Activated CD8-positive, alpha-beta T cell treated with anti-CD3 and anti-CD28 coated beads, Interleukin-2, amount 10 ng/mL, durations not matched to agents 7 days and 5 days (primary cell): ENCODE data around the gene GNL2. TPM values are rescaled to one million over a fixed set of nuclear protein-coding genes. Genes with fewer than 3 reads are reported as not detected.

Experiments used
- ATAC-seq: fragments of 150-1000 bp; cut with Tn5 transposase; one replicate; pipeline ENCODE4 v1.10.0; 2021; ENCODE audit warnings: moderate library complexity
- CTCF ChIA-PET: fragments of 350-600 bp; sonication (Branson Sonifier 250); formaldehyde crosslinking; loops from one replicate; lab custom pipeline; 2021; ENCODE audit warnings: antibody characterized with exemption; lab: Charles Lee
- POLR2A ChIA-PET: fragments of 350-600 bp; sonication (Branson Sonifier 250); formaldehyde crosslinking; loops from one replicate; lab custom pipeline; 2021; ENCODE audit warnings: antibody characterized with exemption; lab: Charles Lee
- DNase-seq: peaks from one replicate; pipeline ENCODE4 v3.0.0-alpha.2; 2020
- H3K27ac Mint-ChIP-seq: one replicate; pipeline ENCODE4 v1.8.0; 2021; ENCODE audit warnings: mild to moderate bottlenecking, mixed read lengths
- H3K27me3 Mint-ChIP-seq: one replicate; pipeline ENCODE4 v1.8.0; 2021; ENCODE audit warnings: low read depth, mixed read lengths
- H3K36me3 Mint-ChIP-seq: one replicate; pipeline ENCODE4 v1.8.0; 2021; ENCODE audit warnings: low read depth, mixed read lengths
- H3K4me1 Mint-ChIP-seq: one replicate; pipeline ENCODE4 v1.8.0; 2021; ENCODE audit warnings: low read depth, mixed read lengths
- H3K4me3 Mint-ChIP-seq: one replicate; pipeline ENCODE4 v1.8.0; 2021; ENCODE audit warnings: mild to moderate bottlenecking, mixed read lengths
- H3K9me3 Mint-ChIP-seq: one replicate; pipeline ENCODE4 v1.8.0; 2022; ENCODE audit warnings: mixed read lengths; ENCODE audit not compliant: insufficient read depth
- total RNA-seq, 2 experiments: library from RNA; stranded (reverse); gene quantifications; one replicate each; pipeline ENCODE4 v1.2.3, GENCODE V29; 2021

The GNL2 gene
- total RNA-seq, 2 experiments from 2014 or later, result 50.8 to 54.4 TPM

DNA sequence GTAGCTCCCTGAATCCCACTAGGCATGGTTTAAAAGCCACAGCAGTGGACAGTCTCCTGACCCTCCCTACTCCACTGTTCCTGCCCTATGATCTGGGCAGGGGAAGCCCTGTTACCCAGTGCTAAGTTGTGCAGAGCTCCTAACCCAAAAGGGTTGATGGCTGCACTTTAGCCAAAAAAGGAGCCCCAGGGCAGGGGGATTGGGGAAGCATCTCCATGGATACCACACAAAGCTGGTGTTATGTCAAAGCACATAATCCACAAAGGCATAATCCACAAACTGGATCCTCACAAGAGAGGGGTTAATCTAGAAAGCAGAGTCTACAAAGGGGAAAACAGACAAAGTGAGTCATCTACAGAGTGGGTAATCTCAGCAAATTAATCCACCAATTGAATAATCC is 33.3 kb upstream of the GNL2 start:
- Mint-ChIP-seq H3K27me3 (peaks cover 73% of the 10 kb centered on the region), H3K4me3 (no peak overlapping the region), H3K9me3 (no peaks in the 10 kb centered on the region), H3K27ac (no peak overlapping the region), H3K36me3 (no peaks in the 10 kb centered on the region), H3K4me1 (no peaks in the 10 kb centered on the region)
- ChIA-PET POLR2A (no interaction called here), CTCF (interaction anchor here (1.5 kb wide), 1 partner anchor 53 kb away, joined by 4 read pairs; no protein-coding TSS in a partner anchor)
- no peak for ATAC-seq
- DNase-seq, result no peak

DNA sequence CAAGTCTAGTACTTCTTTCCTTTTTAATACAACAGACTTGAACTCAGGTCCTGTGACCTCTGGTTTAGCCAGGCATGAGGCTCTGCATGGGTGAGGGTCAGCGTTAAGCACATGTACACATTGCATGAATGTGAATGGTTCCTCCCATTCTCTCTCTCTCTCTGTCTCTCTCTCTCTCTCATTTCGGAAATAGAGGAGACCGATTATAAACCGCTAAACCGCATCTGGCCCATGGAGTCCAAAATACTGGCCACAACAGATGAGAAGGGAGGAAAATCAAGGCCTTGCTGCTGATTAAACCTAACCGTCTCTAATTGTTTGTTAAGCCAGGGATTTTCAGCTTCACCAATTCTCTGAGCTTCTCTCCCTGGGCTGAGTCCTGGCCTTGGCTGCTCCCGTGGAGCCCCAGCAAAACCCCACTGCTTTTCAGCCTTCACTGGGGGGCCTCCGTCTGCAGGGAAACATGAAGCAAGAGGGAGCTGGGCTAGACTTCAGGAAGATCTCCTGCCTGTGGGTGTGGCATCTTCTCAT is 32.4 kb upstream of the GNL2 start:
- DNase-seq (no peak), ATAC-seq (no peak)
- CTCF ChIA-PET, result no interaction called here
- Mint-ChIP-seq H3K36me3 (no peaks in the 10 kb centered on the region), H3K4me3 (no peak overlapping the region), H3K4me1 (no peaks in the 10 kb centered on the region), H3K27ac (no peak overlapping the region), H3K9me3 (no peaks in the 10 kb centered on the region), H3K27me3 (peaks cover 66% of the 10 kb centered on the region)
- POLR2A ChIA-PET, result no interaction called here

DNA sequence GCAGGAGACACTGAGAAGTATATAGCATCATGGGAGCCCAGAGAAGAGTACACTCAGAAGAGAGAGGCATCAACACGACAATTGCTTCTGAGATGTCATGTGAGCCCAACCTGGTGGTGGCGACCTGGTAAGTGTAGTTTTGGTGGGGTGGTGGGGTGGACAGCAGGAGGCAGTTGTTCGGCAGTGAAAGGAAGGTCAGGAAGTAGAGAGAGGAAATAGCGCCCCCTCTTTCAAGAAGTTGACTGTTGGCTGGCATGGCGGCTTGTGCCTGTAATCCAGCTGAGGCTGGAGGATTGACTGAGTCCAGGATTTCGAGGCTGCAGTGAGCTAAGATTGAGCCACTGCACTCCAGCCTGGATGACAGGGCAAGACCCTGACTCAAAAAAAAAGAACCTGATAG is 26.4 kb upstream of the GNL2 start:
- H3K27me3 Mint-ChIP-seq, result peaks cover 34% of the 10 kb centered on the region
- H3K27ac Mint-ChIP-seq, result no peak overlapping the region
- ATAC-seq, result no peak
- no peaks in the 10 kb centered on the region for H3K9me3 Mint-ChIP-seq
- no peak overlapping the region for H3K4me3 Mint-ChIP-seq
- H3K4me1 Mint-ChIP-seq, result no peaks in the 10 kb centered on the region
- DNase-seq, result no peak
- POLR2A ChIA-PET, result no interaction called here
- CTCF ChIA-PET, result interaction anchor here (2.5 kb wide), 1 partner anchor 19 kb away, joined by 10 read pairs; no protein-coding TSS in a partner anchor
- H3K36me3 Mint-ChIP-seq, result no peaks in the 10 kb centered on the region

DNA sequence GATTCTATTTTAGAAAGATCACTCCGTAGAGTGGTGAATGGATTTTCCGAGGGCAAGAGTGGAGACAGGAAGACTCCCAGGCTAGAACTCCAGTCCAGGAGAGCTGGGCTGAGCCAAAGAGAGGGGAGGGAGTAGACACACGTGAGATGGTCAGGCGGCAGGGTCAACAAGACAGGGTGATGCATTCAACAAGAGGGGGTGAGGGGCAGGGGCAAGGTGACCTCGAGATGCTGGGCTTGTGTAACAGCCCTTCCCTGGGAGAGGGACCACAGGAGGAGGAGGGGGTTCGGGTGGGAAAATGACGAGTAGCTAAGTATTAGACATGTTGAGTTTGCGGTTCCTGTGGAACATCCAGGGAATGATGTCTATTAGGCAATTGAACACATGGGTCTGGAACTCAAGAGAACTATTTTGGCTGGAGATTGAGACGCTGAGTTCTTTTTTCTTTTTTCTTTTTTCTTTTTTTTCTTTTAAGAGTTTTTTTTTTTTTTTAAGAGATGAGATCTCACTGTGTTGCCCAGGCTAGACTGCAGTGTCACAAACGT is 25.7 kb upstream of the GNL2 start:
- peaks cover 31% of the 10 kb centered on the region for H3K27me3 Mint-ChIP-seq
- ATAC-seq (no peak), DNase-seq (no peak)
- POLR2A ChIA-PET, result interaction anchor here (0.7 kb wide), 1 partner anchor 13 kb away, joined by 3 read pairs; the partner anchor contains the start of gene RSPO1
- no peak overlapping the region for H3K4me3 Mint-ChIP-seq
- H3K27ac Mint-ChIP-seq, result no peak overlapping the region
- H3K9me3 Mint-ChIP-seq, result no peaks in the 10 kb centered on the region
- no peaks in the 10 kb centered on the region for H3K36me3 Mint-ChIP-seq
- no peaks in the 10 kb centered on the region for H3K4me1 Mint-ChIP-seq
- CTCF ChIA-PET, result no interaction called here

DNA sequence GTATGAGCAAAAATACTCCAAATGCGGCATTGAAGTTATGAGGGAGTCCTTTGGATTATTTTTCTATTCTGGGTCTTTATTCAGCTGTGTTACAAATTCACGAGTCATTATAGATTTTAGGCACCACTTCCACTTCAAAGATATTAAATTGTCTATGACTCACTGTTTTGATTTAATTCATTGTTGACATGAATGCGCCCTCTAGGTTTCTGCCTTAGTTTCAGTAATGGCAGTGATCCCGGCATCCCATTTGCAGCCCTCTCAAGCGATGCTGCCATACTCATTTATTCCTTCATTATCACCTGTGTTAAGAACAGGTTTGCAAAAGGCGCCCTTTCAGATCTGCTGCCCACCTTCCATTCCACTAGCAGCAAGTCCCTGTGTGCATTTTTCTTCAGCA is 25.0 kb upstream of the GNL2 start:
- POLR2A ChIA-PET, result no interaction called here

DNA sequence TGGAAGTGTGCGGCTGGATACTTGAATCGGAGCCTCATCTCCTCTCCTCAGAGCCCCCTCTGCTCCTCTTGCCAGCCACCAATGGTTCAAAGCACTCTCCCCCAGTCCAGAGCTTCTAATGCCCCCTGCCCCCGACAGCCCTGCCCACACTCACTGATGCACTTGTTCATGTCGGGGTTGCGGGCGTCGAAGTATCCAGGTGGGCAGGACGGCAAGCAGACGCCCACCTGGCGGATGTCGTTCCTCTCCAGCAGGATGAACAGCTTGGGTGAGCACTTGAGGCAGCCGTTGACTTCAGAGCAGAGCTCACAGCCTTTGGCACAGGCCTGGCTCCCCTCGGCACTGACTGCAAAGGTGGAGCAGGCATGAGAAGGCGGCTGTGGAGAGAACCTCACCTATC is 20.6 kb upstream of the GNL2 start:
- Mint-ChIP-seq H3K27me3 (peaks cover 35% of the 10 kb centered on the region), H3K9me3 (no peaks in the 10 kb centered on the region), H3K4me1 (no peaks in the 10 kb centered on the region), H3K27ac (no peak overlapping the region), H3K36me3 (no peaks in the 10 kb centered on the region), H3K4me3 (no peak overlapping the region)
- ChIA-PET CTCF (no interaction called here), POLR2A (no interaction called here)
- DNase-seq (no peak), ATAC-seq (no peak)

More for the DNA sequence above, 25.0 kb upstream of the GNL2 start:
- CTCF ChIA-PET, result no interaction called here
- H3K4me1 Mint-ChIP-seq, result no peaks in the 10 kb centered on the region
- DNase-seq, result no peak
- H3K27ac Mint-ChIP-seq, result no peak overlapping the region
- no peak overlapping the region for H3K4me3 Mint-ChIP-seq
- peaks cover 36% of the 10 kb centered on the region for H3K27me3 Mint-ChIP-seq
- no peak for ATAC-seq
- H3K36me3 Mint-ChIP-seq, result no peaks in the 10 kb centered on the region
- no peaks in the 10 kb centered on the region for H3K9me3 Mint-ChIP-seq

DNA sequence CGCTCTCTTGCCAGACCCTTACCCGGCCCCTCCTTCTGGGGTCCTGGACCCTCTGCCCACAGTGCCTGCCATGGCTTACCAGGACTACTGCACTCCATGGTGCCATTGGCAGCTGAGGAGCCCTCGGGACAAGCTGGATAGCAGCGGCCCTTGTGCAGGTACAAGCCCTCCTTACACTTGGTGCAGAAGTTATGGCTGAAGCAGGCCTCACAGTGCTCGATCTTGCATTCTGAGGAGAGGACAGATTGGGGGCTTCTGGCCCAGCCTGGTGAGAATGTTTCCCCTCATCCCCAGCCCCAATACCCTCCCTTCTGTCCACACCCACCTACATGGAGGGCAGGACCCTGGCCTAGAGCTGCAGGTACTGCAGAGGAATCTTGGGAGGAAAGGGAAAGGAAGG is 18.4 kb upstream of the GNL2 start:
- no peak overlapping the region for H3K27ac Mint-ChIP-seq
- ChIA-PET POLR2A (no interaction called here), CTCF (interaction anchor here (1.3 to 1.5 kb wide), 2 partner anchors 11 to 69 kb away, joined by 5 read pairs; no protein-coding TSS in a partner anchor)
- H3K27me3 Mint-ChIP-seq, result peaks cover 32% of the 10 kb centered on the region
- no peaks in the 10 kb centered on the region for H3K4me1 Mint-ChIP-seq
- H3K9me3 Mint-ChIP-seq, result no peaks in the 10 kb centered on the region
- H3K36me3 Mint-ChIP-seq, result no peaks in the 10 kb centered on the region
- ATAC-seq, result no peak
- no peak overlapping the region for H3K4me3 Mint-ChIP-seq
- DNase-seq, result no peak

DNA sequence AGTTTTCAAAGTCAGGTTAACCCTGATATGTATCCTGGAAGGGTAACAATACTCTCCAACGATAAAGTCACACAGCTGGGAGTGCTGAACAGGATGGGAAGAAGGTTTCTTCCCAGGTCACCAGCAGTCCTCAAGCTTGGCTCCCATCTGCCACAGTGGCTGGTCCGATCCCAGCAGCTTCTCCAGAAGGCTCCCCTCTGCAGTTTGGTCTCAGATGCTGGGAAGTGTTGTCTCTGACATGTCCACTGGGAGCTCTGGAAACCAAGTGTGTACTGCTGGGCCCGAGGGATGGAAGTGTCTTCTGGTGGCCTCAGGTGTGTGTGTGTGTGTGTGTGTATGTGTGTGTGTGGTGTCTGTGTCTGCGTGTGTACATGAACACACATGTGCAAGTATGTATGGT is 16.4 kb upstream of the GNL2 start:
- no peak for ATAC-seq

DNA sequence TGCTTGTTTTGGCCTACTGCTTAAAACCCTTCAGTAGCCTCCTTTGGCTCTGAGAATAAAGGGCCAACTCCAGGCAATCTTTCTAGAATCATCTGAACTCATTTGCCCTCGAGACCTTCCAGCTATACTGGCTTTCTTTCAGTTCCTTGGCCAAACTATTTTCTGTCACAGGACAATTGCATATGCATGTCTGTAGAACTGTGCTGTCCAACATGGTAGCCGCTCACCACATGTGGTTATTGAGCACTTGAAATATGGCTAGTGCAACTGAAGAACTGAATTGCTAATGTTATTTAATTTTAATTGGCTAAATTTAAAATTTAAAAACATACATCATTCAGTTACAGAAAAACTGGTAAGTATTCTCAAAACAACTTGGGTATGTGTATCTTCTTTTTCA is 14.3 kb upstream of the GNL2 start:
- H3K36me3 Mint-ChIP-seq, result no peaks in the 10 kb centered on the region
- peaks cover 10% of the 10 kb centered on the region for H3K27me3 Mint-ChIP-seq

More for the DNA sequence above, 16.4 kb upstream of the GNL2 start:
- Mint-ChIP-seq H3K36me3 (no peaks in the 10 kb centered on the region), H3K4me1 (no peaks in the 10 kb centered on the region), H3K27ac (no peak overlapping the region), H3K27me3 (peaks cover 22% of the 10 kb centered on the region), H3K4me3 (no peak overlapping the region), H3K9me3 (no peaks in the 10 kb centered on the region)
- ChIA-PET POLR2A (no interaction called here), CTCF (interaction anchor here (1.1 kb wide), 1 partner anchor 70 kb away, joined by 3 read pairs; no protein-coding TSS in a partner anchor)
- DNase-seq, result no peak

DNA sequence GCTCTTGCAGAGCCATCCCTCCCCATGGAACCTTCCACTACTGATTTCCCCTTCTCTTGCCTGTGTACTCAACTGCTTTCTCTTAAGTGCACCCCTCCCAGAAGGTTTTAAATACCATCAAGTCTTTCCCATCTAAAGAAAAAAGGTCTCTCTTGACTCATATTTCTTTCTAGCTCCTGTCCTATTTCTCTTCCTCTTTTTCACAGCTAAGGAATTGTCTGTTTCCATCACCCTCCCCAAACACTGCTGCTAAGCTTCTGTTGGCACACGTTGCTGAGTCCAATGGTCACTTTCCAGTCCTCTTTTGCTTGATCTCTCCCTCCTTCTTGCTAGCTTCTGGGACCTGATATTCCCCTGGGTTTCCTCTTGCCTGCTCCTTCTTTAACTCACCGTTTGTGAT is 13.3 kb upstream of the GNL2 start:
- ChIA-PET CTCF (no interaction called here), POLR2A (no interaction called here)
- Mint-ChIP-seq H3K27me3 (peaks cover 19% of the 10 kb centered on the region), H3K4me3 (no peak overlapping the region), H3K4me1 (no peaks in the 10 kb centered on the region), H3K36me3 (no peaks in the 10 kb centered on the region), H3K27ac (no peak overlapping the region), H3K9me3 (no peaks in the 10 kb centered on the region)
- ATAC-seq (no peak), DNase-seq (no peak)

More for the DNA sequence above, 14.3 kb upstream of the GNL2 start:
- POLR2A ChIA-PET, result no interaction called here
- ATAC-seq (no peak), DNase-seq (no peak)
- CTCF ChIA-PET, result no interaction called here
- H3K4me1 Mint-ChIP-seq, result no peaks in the 10 kb centered on the region
- no peak overlapping the region for H3K4me3 Mint-ChIP-seq
- no peaks in the 10 kb centered on the region for H3K9me3 Mint-ChIP-seq
- no peak overlapping the region for H3K27ac Mint-ChIP-seq

DNA sequence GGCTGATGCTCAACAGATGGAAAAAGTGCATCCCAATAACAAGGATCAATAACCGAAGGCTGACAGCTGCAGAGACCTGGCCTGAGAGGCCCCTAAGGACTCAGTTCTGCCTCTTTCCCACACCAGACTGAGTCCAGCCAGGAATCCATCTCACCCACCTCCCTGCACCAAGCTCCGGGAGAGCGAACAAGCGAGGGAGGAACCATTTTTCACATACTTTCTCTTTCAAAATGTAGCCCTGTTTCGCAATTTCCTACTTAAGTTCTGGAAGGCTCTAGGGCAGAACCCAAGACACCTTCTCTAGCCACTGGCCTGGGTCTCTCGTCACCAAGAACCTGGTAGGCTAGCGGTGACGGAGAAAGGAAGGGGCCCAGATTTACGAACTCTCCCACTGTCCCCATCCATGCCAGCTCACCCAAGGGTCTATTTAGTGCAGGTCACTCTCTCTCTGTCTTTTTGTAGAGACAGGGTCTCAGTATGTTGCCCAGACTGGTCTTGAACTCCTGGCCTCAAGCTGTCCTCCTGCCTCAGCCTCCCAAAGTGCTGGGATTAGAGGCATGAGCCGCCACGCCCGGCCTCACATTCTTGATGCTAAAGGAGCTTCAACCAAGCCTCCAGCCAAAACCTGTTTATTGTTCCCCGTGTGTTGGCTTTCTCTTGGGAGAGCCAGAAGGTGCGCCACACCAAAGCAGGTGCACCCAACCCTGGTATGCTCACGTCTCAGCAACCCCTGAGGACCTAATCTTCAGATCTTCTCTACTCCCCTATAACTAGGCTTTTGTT is 10.9 kb upstream of the GNL2 start:
- no peak for ATAC-seq
- Mint-ChIP-seq H3K27me3 (peaks cover 16% of the 10 kb centered on the region), H3K9me3 (no peaks in the 10 kb centered on the region), H3K4me3 (no peak overlapping the region), H3K36me3 (no peaks in the 10 kb centered on the region), H3K27ac (no peak overlapping the region), H3K4me1 (no peaks in the 10 kb centered on the region)
- POLR2A ChIA-PET, result no interaction called here
- DNase-seq, result no peak
- CTCF ChIA-PET, result interaction anchor here (1.7 to 11.9 kb wide), 2 partner anchors 9 to 75 kb away, joined by 5 to 196 read pairs; no protein-coding TSS in a partner anchor
